SIG-M5 (cell line): ENCODE results near the gene EPHA8.
A peak's percentile ranks its signal among the peaks of the same experiment; 100 is the strongest.

Experiments
- DNase-seq: peaks from one replicate; lab custom pipeline; 2025; lab: John Stamatoyannopoulos, UW

Gene EPHA8

GRCh38 chr1:22619252-22619651, 56.0 kb downstream of the EPHA8 start:
- peak; percentile 20 for DNase-seq

- DNase-seq, result no peak
Measured at GRCh38 chr1:22619798-22620197, 56.5 kb downstream of the EPHA8 start.

GRCh38 chr1:22621761-22622160, 58.5 kb downstream of the EPHA8 start:
- DNase-seq, result no peak

GRCh38 chr1:22625262-22625925, 62.1 kb downstream of the EPHA8 start:
- no peak for DNase-seq

GRCh38 chr1:22626237-22627157, 63.2 kb downstream of the EPHA8 start:
- DNase-seq, result no peak

- DNase-seq, result no peak
Measured at GRCh38 chr1:22627331-22627730, 64.0 kb downstream of the EPHA8 start.

GRCh38 chr1:22628698-22629444, 65.6 kb downstream of the EPHA8 start:
- DNase-seq, result no peak

- DNase-seq, result no peak
Measured at GRCh38 chr1:22629886-22630285, 66.6 kb downstream of the EPHA8 start.

GRCh38 chr1:22633697-22634463, 70.6 kb downstream of the EPHA8 start:
- no peak for DNase-seq

GRCh38 chr1:22635436-22635835, 72.1 kb downstream of the EPHA8 start:
- DNase-seq, result no peak

- no peak for DNase-seq
Measured at GRCh38 chr1:22636353-22636752, 73.1 kb downstream of the EPHA8 start, which contains the start of gene C1QA. C1QA (plus strand) TSS chr1:22636628; CDS start chr1:22637617, 989 bp downstream.

GRCh38 chr1:22636927-22637326, 73.6 kb downstream of the EPHA8 start:
- DNase-seq, result no peak

- DNase-seq, result no peak
Measured at GRCh38 chr1:22637907-22638445, 74.7 kb downstream of the EPHA8 start.

GRCh38 chr1:22638476-22639234, 75.4 kb downstream of the EPHA8 start:
- no peak for DNase-seq

- DNase-seq, result no peak
Measured at GRCh38 chr1:22639286-22639685, 76.0 kb downstream of the EPHA8 start.

- DNase-seq, result no peak
Measured at GRCh38 chr1:22641247-22641646, 78.0 kb downstream of the EPHA8 start.

- no peak for DNase-seq
Measured at GRCh38 chr1:22641906-22642636, 78.8 kb downstream of the EPHA8 start.

GRCh38 chr1:22643381-22643780, 80.1 kb downstream of the EPHA8 start, which contains the start of gene C1QC:
C1QC (plus strand) TSS chr1:22643633; CDS start chr1:22644024, 391 bp downstream.
- DNase-seq, result no peak

- no peak for DNase-seq
Measured at GRCh38 chr1:22643928-22644327, 80.6 kb downstream of the EPHA8 start.

- no peak for DNase-seq
Measured at GRCh38 chr1:22645931-22646330, 82.6 kb downstream of the EPHA8 start.
